GM12872 (cell line): ENCODE results near the gene VANGL1.

Experiments used
- CTCF ChIP-seq: IDR thresholded peaks from 3 replicates; pipeline ENCODE4 v1.5.1; 2011; ENCODE audit warnings: low read depth, mild to moderate bottlenecking, low read length, moderate library complexity; ENCODE audit not compliant: insufficient read depth

The VANGL1 gene

GRCh38 chr1:115732316-115732715 lies 90.5 kb downstream of the VANGL1 start:
- TF ChIP-seq CTCF: no peak

- TF ChIP-seq CTCF: no peak
Measured at GRCh38 chr1:115740811-115741210, 99.0 kb downstream of the VANGL1 start.

GRCh38 chr1:115744646-115745275 lies 103.0 kb downstream of the VANGL1 start:
- no peak for TF ChIP-seq CTCF

- no peak for TF ChIP-seq CTCF
Measured at GRCh38 chr1:115746021-115746690, 104.4 kb downstream of the VANGL1 start.
